GM18867 (cell line): ENCODE measurements around the gene MINDY2.
"Not testable (repeated sequence)": the region's sequence is repeated elsewhere in the genome, so short reads cannot be mapped to it uniquely, and the experiment has no call there.

Source experiments
- ATAC-seq: cut with Tn5 transposase; IDR thresholded peaks from one replicate; pipeline ENCODE4 v1.9.1; 2021; ENCODE audit warnings: mild to moderate bottlenecking, moderate library complexity; ENCODE audit not compliant: unreplicated experiment

The MINDY2 gene

GRCh38 chr15:58823267-58823666 is 52.2 kb downstream of the MINDY2 start:
- ATAC-seq, result not testable (repeated sequence)

- no peak for ATAC-seq
These were observed 59.5 kb downstream of the MINDY2 start for GRCh38 chr15:58830556-58830955.

- ATAC-seq, result not testable (repeated sequence)
These were observed 62.8 kb downstream of the MINDY2 start for GRCh38 chr15:58833681-58834426.

GRCh38 chr15:58839485-58839884 is 68.4 kb downstream of the MINDY2 start:
- no peak for ATAC-seq

GRCh38 chr15:58840048-58840447 is 68.9 kb downstream of the MINDY2 start:
- no peak for ATAC-seq

- no peak for ATAC-seq
These were observed 71.8 kb downstream of the MINDY2 start for GRCh38 chr15:58842713-58843396.

- ATAC-seq, result not testable (repeated sequence)
These were observed 80.1 kb downstream of the MINDY2 start for GRCh38 chr15:58851205-58851604.

GRCh38 chr15:58852347-58852746 is 81.2 kb downstream of the MINDY2 start:
- ATAC-seq, result no peak

GRCh38 chr15:58854593-58854992 is 83.5 kb downstream of the MINDY2 start:
- ATAC-seq, result no peak

GRCh38 chr15:58856086-58856485 is 85.0 kb downstream of the MINDY2 start:
- no peak for ATAC-seq

GRCh38 chr15:58856621-58857020 is 85.5 kb downstream of the MINDY2 start:
- ATAC-seq, result not testable (repeated sequence)

- no peak for ATAC-seq
These were observed 91.2 kb downstream of the MINDY2 start for GRCh38 chr15:58862326-58862725.

- ATAC-seq, result no peak
These were observed 93.7 kb downstream of the MINDY2 start for GRCh38 chr15:58864602-58865424.

- ATAC-seq, result no peak
These were observed 94.4 kb downstream of the MINDY2 start for GRCh38 chr15:58865425-58865880.

GRCh38 chr15:58867926-58868325 is 96.8 kb downstream of the MINDY2 start:
- no peak for ATAC-seq

- no peak for ATAC-seq
These were observed 99.3 kb downstream of the MINDY2 start for GRCh38 chr15:58870451-58870850.

- ATAC-seq, result no peak
These were observed 102.2 kb downstream of the MINDY2 start for GRCh38 chr15:58873267-58873666.

GRCh38 chr15:58875343-58875742 is 104.2 kb downstream of the MINDY2 start:
- no peak for ATAC-seq

- ATAC-seq, result no peak
These were observed 105.4 kb downstream of the MINDY2 start for GRCh38 chr15:58876306-58877106.

- no peak for ATAC-seq
These were observed 107.1 kb downstream of the MINDY2 start for GRCh38 chr15:58877999-58878825.
